DMS153 treated with DMSO at 0.1 percent for 48 hours (cell line): Measurements from ENCODE around the gene SRGAP3.
"Not testable (repeated sequence)": the region's sequence is repeated elsewhere in the genome, so short reads cannot be mapped to it uniquely, and the experiment has no call there.

Source experiments
- DNase-seq: peaks from one replicate; lab custom pipeline; 2025; ENCODE audit not compliant: unreplicated experiment; lab: John Stamatoyannopoulos, UW

The SRGAP3 gene

GRCh38 chr3:9249273-9250192 is at the start of gene SRGAP3:
SRGAP3 (minus strand) TSS chr3:9249646; CDS start chr3:9248951, 695 bp downstream.
- peak; percentile 36 for DNase-seq

- DNase-seq = no peak
Observed at GRCh38 chr3:9298236-9298635, 48.8 kb upstream of the SRGAP3 start.

GRCh38 chr3:9296241-9296640 is 46.8 kb upstream of the SRGAP3 start:
- no peak for DNase-seq

- DNase-seq = no peak
Observed at GRCh38 chr3:9295007-9295406, 45.6 kb upstream of the SRGAP3 start.

- DNase-seq = not testable (repeated sequence)
Observed at GRCh38 chr3:9293953-9294352, 44.5 kb upstream of the SRGAP3 start.

GRCh38 chr3:9293076-9293475 is 43.6 kb upstream of the SRGAP3 start:
- no peak for DNase-seq

- no peak for DNase-seq
Observed at GRCh38 chr3:9292516-9292915, 43.1 kb upstream of the SRGAP3 start.

- no peak for DNase-seq
Observed at GRCh38 chr3:9291821-9292410, 42.5 kb upstream of the SRGAP3 start.

GRCh38 chr3:9290566-9290965 is 41.1 kb upstream of the SRGAP3 start:
- no peak for DNase-seq

- DNase-seq = not testable (repeated sequence)
Observed at GRCh38 chr3:9281533-9281932, 32.1 kb upstream of the SRGAP3 start.

GRCh38 chr3:9280451-9281219 is 31.2 kb upstream of the SRGAP3 start:
- no peak for DNase-seq

- DNase-seq = no peak
Observed at GRCh38 chr3:9279966-9280365, 30.5 kb upstream of the SRGAP3 start.

GRCh38 chr3:9278498-9278897 is 29.1 kb upstream of the SRGAP3 start:
- no peak for DNase-seq

- no peak for DNase-seq
Observed at GRCh38 chr3:9278085-9278484, 28.6 kb upstream of the SRGAP3 start.

GRCh38 chr3:9276761-9277370 is 27.4 kb upstream of the SRGAP3 start:
- no peak for DNase-seq

- no peak for DNase-seq
Observed at GRCh38 chr3:9271903-9272302, 22.5 kb upstream of the SRGAP3 start.

GRCh38 chr3:9270704-9271103 is 21.3 kb upstream of the SRGAP3 start:
- DNase-seq = no peak

- DNase-seq = no peak
Observed at GRCh38 chr3:9266716-9267115, 17.3 kb upstream of the SRGAP3 start.

- no peak for DNase-seq
Observed at GRCh38 chr3:9260305-9260704, 10.9 kb upstream of the SRGAP3 start.

- no peak for DNase-seq
Observed at GRCh38 chr3:9257092-9257491, 7.6 kb upstream of the SRGAP3 start.

GRCh38 chr3:9255976-9256375 is 6.5 kb upstream of the SRGAP3 start:
- DNase-seq = no peak
